Dedifferentiated amniotic fluid mesenchymal stem cell (primary cell): ENCODE measurements around the gene RGS17.
"Not testable (repeated sequence)": the region's sequence is repeated elsewhere in the genome, so short reads cannot be mapped to it uniquely, and the experiment has no call there.

Experiments
- DNase-seq: peaks from one replicate; pipeline ENCODE4 v3.0.0-alpha.2; 2016; ENCODE audit errors: extremely low spot score

The RGS17 gene

DNA sequence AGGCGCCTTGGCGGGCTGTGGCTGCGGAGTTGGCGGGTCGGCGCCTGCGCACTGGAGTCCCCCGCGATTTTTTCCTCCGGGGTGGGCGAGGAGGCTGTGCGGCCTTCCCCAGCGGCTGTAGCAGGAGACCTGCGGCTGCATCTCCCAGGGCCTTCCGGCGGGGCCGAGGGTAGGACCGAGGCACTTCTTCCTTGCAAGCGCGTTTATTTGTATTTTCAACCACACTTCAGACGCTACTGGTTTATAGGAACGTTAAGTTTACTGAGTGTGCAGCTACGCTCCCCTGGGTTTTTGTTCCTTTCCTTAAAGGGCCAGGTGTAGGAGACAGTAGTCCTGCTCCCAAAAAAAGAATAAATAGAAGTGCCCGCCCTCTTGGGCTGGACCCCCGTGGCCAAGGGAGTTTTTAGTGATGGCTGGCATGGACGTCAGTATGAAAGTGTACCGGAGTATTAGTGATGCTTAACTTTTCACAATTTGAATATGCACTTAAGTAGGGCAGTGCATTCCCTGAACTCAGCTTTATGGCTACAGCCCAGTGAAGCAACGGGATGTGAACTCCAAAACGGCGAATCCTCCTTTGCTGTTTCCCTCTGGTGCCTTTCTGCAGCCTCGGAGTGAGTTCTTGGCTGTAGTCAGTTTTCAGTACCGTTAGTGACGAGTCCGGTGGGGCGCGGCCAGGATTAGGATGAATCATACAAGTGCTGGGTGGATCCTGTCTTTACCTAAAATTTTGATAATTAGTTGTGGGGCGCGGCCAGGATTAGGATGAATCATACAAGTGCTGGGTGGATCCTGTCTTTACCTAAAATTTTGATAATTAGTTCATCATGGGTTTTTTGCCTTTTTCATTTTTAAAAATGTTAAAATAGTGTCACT is 147.2 kb downstream of the RGS17 start:
- DNase-seq = peak; percentile 91

DNA sequence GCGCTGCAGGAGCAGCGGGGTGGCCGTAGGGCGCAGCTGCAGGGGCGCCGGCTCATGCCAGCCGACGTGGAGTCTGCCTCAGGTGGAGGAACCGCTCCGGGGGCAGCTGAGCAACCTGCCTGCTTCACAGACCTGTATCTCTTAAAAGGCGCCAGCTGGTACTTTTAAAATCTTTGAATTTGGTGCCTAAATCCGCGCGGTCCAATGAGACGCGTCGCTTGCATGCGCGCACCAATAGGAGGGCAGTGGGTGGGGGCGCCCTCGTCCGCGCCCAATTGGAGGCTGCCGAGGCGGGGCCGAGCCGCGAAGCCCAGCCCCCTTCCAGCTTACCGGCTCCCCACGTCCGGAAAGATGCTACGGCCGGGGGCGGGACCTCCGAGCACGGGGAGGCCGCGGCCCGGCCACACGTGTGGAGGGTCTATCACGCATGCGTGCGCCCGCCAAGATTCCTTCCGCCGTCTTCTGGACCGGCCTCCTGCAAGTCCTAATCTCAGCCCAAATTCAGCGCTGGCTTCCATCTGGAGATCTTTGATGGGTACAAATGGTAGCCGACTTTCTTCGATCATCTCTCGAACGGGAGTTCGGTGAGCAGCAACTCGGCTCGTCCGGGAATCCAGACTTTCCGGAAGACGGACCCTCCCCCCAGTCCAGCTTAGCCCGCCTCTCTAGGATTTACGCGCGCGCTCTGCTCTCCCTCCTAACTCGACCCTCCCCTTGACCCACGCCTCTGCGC is 148.0 kb downstream of the RGS17 start, which contains the start of gene FBXO5:
Gene FBXO5 (minus strand): TSS at position 138 of the 733 bp plus-strand sequence. CDS start 82 bp downstream, at position 56.
- DNase-seq = peak; percentile 94

- no peak for DNase-seq
Observed at GRCh38 chr6:152981989-152982903, 148.8 kb downstream of the RGS17 start.

GRCh38 chr6:152981219-152981618 is 149.9 kb downstream of the RGS17 start:
- no peak for DNase-seq

DNA sequence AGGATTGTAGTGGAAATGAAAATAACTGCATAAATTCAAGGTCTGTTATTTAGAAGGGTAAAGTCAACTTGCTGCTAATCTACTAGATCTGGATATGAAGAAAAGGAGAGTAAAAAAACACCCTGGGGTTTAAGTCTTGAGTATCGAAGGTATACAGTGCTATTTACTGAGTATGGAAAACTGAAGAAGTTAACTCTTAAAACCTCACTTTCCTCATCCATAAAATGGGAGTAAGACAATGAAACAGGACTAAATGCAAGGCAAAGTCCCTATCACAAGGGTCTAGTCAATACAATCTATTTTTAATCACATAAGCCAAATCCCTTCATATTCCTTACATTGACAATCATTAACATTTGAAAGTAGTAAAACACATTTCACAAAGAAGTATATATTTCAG is 150.4 kb downstream of the RGS17 start:
- no peak for DNase-seq

DNA sequence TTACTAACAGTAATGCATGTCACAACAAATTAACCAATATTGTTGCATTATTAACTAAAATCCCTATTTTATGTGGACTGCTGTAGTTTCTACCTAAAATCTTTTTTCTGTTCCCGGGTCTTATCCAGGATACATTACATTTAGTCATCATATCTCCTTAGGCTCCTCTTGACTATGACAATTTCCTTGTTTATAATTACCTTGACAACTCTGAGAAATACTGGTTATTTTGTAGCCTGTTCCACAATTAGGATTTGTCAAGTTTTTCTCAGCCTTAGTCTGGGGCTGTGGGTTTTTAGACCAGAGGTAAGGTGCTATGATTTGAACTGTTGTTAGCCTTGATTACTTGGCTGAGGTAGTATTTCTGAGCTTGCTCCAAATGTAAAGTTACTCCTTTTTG is 152.0 kb downstream of the RGS17 start:
- DNase-seq = no peak

- DNase-seq = no peak
Observed at GRCh38 chr6:152978058-152978457, 153.0 kb downstream of the RGS17 start.

GRCh38 chr6:152977556-152977955 is 153.5 kb downstream of the RGS17 start:
- no peak for DNase-seq

- DNase-seq = no peak
Observed at GRCh38 chr6:152976749-152977148, 154.3 kb downstream of the RGS17 start.

DNA sequence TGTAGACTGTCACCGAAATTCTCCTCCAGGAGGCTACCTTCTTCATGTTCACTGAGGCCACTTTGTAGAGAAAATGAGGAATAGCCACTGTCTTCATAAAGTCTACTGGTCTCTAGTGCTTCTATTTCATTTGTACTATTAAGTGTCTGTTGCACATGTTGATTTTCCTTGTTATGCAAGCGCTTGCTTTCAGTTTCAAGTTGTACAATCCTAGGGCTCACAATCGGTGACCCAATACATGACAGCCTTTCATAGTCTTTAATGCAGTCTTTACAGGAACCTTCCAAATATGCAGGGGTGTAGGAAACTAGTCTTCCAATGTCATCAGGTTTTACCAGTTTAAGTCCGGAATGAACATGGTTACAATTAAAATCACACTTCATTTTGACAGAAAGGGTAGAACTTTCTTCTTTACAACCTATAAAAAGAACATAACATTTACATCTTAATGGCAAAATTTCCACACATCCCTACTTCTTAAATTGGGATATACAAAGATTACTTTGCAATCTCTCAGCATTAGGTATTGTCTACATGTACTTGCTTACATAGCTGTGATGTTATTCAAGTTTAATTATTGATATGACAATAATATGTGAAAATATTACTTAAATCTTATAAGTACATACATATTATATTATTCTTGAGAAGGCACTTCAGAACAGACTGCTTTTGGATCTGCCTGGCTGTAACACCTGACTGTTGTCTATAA is 155.7 kb downstream of the RGS17 start:
- no peak for DNase-seq

GRCh38 chr6:152973916-152974315 is 157.2 kb downstream of the RGS17 start:
- DNase-seq = no peak

GRCh38 chr6:152969688-152970418 is 161.2 kb downstream of the RGS17 start:
- DNase-seq = no peak

GRCh38 chr6:152966168-152966894 is 164.8 kb downstream of the RGS17 start:
- not testable (repeated sequence) for DNase-seq

GRCh38 chr6:152959333-152959732 is 171.7 kb downstream of the RGS17 start:
- DNase-seq = no peak

DNA sequence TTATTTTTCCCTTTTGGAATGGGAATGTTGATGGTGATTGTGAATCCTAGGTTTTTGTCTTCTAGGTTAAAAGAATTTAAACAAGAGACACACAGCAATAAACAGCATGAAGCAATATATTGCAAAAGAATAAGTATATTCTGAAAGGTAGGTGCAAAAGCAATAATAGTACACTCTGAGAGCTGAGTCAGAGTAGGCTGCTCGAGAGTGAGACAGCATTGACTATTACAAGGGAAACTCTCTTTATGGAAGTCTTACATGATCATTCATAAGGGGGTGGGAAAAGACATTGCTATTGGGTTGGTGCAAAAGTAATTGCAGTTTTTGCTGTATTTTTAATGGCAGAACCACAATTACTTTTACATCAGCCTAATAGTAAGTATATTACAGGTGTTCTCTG is 173.3 kb downstream of the RGS17 start:
- DNase-seq = no peak
